HG02571 (cell line): ENCODE measurements around the gene IGLL5.
"Not testable (repeated sequence)": the region's sequence is repeated elsewhere in the genome, so short reads cannot be mapped to it uniquely, and the experiment has no call there.

Experiments used
- ATAC-seq: cut with Tn5 transposase; IDR thresholded peaks from one replicate; pipeline ENCODE4 v1.9.1; 2021; ENCODE audit warnings: mild to moderate bottlenecking, moderate library complexity; ENCODE audit not compliant: unreplicated experiment

The IGLL5 gene

DNA sequence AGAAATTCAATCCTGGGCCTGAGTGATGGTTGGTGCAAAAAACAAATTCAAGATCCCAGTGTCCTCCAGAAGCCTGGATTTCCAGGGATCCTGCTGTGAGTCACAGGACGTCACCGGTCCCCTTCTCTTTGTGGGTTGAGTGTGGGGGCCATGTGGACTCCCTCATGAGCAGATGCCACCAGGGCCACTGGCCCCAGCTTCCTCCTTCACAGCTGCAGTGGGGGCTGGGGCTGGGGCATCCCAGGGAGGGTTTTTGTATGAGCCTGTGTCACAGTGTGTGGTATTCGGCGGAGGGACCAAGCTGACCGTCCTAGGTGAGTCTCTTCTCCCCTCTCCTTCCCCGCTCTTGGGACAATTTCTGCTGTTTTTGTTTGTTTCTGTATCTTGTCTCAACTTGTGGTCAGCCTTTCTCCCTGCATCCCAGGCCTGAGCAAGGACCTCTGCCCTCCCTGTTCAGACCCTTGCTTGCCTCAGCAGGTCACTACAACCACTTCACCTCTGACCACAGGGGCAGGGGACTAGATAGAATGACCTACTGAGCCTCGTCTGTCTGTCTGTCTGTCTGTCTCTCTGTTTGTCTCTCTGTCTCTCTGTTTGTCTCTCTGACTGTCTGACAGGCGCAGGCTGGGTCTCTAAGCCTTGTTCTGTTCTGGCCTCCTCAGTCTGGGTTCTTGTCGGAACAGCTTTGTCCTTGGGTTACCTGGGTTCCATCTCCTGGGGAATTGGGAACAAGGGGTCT is 11.9 kb downstream of the IGLL5 start:
- ATAC-seq, result not testable (repeated sequence)

DNA sequence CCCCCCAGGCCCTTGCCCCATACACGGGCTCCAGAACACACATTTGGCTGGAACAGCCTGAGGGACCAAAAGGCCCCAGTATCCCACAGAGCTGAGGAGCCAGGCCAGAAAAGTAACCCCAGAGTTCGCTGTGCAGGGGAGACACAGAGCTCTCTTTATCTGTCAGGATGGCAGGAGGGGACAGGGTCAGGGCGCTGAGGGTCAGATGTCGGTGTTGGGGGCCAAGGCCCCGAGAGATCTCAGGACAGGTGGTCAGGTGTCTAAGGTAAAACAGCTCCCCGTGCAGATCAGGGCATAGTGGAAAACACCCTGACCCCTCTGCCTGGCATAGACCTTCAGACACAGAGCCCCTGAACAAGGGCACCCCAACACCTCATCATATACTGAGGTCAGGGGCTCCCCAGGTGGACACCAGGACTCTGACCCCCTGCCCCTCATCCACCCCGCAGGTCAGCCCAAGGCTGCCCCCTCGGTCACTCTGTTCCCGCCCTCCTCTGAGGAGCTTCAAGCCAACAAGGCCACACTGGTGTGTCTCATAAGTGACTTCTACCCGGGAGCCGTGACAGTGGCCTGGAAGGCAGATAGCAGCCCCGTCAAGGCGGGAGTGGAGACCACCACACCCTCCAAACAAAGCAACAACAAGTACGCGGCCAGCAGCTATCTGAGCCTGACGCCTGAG is 13.1 kb downstream of the IGLL5 start:
- ATAC-seq, result not testable (repeated sequence)

DNA sequence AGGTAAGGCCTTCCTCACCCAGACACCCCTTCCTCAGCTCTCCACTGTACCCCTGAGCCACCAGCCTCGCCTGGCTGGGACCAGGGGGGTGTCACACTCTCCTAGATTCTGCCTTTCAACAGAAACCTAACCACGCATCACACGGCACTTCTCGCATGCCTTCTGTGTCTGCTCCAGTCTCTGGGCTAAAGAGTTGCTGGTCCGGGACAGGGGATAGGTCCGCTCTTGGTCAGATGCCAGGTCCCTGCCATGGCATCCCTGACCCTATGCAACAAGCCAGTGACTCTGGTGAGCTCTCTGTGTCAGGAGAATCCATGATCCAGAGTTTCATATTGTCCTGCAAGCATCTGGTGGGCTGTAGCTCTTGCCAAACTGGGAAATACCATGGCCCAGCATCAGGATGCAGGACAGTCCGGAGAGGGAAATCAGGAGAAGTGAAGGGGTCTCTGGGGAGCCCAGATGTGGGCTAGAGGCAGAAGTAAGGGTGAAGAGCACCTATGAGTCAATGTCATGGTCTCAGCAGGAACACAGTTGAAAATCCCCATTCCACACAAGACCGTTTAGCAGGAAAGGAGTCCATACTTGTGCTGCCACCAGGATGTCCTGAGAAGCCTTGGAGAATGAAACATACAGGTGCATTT is 14.1 kb downstream of the IGLL5 start:
- ATAC-seq, result no peak

DNA sequence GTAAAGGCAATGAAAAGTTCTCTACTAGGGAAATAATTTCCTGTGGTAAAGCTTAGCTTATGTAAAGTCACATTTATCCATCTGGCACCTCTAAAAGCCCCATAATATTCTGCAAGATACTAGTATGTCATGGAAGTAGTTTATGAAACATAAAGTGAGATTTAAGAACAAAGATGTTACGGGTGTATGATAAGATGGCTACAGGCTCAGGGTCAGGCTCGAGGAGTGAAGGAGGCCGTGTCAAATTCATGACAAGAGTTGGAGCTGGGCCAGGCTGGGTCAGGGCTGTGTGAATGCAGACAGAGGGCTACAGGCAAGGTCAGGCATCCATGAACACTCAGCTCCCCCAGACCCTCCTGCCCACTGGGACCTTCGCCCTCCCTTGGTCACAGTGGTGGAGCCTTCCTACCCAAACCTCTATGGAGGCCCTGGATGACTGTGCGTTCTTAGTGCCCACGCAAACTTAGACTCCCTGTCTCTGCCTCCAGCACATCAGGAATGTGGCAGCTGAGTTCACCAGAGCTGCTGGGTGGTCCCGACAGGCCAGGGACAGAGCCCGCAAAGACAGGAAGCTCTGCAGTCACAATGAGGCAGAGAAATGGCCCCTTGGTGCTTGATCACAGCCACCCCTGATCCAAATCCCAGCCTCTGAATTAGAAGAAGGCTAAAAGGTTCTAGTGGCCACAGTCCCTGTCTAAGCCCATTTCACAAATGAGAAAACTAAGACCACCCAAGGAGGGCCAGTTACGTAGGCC is 14.8 kb downstream of the IGLL5 start:
- no peak for ATAC-seq

DNA sequence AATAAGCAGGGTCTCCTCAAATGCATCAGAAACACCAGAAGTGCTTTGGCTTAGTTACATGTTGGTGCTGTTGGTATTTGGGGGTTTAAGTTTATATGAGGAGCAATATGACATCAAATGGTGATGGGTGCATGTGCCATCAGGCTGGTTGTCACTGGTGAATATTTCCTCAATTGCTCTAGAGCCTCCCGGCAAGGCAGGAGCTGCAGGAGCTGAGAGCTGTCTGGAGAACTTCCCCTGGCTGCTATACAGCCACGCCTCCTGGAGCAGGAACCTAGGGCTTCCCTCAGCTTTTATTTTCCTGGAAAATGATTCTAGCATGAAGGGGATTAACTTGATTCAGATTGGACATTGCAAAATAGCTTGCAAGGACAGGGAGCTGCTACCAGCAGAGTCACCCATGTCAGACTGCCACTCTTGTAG is 15.8 kb downstream of the IGLL5 start:
- ATAC-seq, result no peak

DNA sequence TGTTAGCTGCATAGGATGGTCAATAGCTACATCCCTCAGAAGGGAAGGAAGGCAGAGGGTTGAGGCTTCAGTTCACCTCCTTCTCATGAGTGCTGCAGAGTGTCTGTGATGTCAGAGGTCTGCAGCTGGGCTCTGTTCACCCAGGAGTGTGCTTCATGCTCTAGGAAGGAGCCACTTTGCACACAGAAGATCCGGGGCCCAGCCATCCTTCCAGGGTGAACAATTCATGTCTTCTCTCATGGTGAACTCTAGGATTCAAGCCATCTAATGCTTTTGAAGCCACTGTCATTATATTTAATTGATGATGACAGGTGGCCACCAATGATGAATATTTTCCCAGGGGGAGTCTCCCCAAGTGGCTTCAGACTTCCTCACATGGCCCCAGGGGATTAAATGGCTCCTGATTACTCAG is 16.2 kb downstream of the IGLL5 start:
- not testable (repeated sequence) for ATAC-seq

DNA sequence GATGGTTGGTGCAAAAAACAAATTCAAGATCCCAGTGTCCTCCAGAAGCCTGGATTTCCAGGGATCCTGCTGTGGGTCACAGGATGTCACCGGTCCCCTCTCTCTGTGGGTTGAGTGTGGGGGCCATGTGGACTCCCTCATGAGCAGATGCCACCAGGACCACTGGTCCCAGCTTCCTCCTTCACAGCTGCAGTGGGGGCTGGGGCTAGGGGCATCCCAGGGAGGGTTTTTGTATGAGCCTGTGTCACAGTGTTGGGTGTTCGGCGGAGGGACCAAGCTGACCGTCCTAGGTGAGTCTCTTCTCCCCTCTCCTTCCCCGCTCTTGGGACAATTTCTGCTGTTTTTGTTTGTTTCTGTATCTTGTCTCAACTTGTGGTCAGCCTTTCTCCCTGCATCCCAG is 17.1 kb downstream of the IGLL5 start:
- not testable (repeated sequence) for ATAC-seq

DNA sequence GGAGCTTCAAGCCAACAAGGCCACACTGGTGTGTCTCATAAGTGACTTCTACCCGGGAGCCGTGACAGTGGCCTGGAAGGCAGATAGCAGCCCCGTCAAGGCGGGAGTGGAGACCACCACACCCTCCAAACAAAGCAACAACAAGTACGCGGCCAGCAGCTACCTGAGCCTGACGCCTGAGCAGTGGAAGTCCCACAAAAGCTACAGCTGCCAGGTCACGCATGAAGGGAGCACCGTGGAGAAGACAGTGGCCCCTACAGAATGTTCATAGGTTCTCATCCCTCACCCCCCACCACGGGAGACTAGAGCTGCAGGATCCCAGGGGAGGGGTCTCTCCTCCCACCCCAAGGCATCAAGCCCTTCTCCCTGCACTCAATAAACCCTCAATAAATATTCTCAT is 18.8 kb downstream of the IGLL5 start:
- ATAC-seq, result not testable (repeated sequence)

DNA sequence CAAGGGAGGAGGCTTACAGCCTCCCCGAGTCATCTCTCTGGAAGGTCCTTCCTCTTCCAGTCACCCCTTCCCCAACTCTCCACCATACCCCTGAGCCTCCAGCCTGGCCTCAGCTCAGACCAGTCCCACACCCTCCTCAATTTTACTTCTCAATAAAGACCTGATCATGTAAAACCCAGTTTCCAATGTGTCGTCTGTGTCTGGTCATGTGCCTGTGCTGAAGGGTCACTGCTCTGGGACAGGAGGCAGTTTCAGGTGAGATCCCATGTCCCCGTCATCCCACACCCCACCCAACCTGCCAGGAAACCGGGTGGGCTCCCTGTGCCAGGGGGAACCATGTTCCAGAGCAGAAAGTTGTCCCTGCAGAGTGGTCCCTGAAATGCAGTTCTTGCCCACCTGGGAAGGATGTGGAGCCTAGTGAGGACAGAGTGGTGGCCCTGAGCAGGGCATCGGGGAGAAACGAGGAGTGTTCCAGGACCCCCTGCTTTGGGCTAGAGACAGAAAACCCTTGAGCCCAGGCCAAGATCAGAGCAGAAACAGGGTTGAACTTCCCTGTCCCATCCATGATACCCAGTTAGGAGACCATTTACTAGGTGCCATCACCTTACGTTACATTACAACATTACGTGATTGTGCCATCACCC is 19.4 kb downstream of the IGLL5 start:
- no peak for ATAC-seq

DNA sequence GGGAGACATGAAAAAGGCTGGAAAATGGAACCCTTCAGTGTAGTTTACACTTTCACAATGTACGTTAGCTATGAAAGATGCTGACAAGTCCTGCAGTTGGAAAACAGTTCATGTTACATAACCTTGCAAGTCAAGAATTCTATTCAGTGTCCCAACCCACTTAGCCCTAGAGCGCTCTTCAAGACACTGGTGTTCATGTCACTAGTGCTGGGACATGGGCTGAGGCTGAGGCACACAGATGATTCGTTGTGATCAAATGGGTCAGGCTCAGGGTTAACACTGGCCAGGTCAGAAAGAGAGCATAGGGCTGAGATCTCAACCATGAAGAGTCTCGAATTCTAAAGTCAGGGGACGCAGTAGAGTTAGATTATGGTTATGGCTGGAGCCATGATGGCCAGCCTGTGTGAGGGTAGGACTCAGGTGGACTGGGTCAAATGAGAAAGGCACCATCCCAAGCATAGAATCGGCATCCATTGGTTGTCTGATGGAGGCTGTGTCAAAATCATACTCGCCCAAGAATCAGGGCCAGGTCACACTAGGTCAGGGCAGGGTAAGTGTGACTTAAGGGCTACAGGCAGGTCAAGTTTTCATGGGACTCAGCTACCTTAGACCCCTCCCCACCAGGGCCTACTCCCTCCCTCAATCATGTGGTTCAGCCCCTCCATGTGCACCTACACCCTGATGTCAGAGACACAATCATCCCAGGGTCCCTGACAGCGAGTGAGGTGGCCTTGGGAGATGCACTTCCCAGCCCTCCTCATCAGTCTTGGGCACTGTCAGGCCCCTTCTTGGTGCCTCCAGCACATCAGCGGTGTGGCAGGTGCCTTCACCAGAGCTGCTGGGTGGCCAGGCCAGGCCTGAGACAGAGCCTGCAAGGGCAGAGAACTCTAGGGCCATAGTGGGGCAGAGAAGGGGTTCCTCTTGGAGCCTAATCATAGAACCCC is 20.2 kb downstream of the IGLL5 start:
- ATAC-seq, result no peak

DNA sequence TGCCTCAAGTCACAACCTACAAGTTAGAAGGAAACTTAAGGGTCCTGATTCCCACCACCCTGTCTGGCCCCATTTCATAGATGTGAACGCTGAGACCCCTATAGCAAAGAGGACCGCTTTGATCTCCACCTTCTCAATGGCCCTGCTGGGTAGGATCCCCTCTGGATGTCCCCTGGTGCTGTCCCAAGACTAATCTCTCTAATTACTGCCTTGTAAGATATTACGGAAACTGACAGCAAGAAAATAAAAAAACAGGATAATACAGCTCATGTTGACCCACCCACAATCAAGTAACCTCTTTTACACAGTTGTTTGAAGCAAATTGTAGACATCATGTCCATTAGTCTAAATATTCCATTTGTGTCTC is 20.9 kb downstream of the IGLL5 start:
- ATAC-seq, result no peak

DNA sequence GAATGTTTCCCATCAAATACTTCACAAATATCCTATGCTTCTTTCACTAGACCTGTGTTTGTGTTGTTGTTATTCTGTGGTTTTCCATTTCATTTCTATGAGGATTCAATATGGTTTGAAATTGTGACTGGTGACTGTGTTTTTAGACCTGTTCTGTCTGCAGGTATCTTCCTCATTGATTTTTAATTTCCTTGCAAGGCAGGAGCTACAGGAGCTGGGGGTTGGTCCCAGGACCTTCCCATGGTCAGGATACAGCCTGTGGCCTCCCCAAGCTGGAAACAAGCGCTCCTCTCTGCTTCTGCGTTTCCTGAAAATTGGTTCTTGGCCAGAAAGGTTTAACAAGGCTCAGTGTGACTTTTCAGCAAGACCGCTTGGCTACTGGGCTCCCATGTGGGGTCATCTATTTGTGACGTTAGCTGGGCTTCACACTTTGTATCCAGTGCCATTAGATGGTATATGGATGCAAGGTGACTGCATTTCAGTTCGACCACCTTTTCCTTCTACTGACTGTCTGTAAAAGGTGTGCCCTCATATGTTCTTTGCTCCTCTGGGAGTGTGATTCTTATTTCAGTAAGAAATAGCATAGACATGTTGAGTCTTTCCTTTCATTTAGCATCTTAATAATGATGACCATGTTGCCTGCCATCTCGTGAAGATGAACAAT is 21.5 kb downstream of the IGLL5 start:
- no peak for ATAC-seq

DNA sequence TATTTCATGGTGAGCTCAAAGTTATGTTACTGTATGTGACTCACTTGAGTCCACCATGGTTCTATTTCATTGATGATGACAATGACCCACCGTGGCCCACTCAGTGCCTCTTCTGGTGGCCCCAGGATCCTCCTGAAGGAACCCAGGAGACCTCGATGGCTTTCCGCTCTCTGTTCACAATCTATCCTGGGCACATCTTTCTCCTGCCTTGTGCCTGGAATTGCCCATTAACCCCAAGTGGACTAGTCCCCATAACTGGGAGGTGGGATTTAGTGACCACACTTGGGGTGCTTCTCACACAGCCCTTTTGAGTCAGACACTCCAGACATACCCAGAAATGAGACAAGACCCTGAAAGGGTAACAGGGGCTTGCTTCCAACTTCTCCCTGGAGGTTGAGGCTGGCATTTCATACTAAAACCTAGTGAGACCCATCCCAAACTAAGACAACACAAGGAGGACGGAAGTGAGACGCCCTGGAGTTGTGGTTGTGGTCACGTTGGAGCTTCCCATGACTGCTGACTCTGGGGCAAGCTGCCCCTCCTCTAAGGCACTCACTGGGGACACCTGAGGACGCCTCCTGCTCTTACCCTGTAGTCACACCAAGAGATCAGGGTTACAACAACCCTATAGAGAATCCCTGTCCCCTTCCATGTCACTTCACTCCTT is 22.1 kb downstream of the IGLL5 start:
- ATAC-seq, result no peak

DNA sequence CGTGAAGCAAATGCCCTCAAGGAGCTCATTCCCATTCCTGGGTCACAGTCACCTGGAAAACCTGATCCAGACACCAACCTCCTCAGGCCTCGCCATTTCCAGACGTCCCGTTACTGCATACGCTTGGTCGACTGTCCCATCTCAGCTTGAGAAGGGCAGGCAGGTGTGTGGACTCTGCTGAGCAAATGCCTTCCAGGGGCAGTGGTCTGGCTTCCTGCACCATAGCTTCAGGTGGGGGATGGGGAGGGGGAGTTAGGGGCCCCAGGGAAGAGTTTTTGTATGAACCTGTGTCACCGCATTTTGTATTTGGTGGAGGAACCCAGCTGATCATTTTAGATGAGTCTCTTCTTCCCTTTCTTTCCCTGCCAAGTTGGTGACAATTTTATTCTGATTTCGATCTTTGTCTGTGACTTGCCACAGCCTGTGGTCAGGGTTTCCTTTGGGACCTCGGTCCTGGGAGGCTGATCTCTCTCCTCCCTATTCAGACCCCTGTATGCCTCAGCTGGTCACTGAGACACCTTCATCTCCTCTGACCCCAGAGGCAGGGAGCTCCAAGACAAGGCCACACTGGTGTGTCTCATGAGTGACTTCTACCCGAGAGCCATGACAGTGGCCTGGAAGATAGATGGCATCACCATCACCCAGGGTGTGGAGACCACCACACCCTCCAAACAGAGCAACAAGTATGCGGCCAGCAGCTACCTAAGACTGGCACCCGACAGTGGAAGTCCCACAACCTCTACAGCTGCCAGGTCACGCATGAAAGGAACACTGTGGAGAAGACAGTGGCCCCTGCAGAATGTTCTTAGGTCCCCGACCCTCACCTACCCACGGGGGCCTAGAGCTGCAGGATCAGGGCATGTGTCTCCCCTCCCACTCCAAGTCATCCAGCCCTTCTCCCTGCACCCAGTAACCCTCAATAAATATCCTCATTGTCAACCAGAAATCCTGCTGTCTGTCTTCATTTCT is 22.9 kb downstream of the IGLL5 start:
- ATAC-seq, result no peak

DNA sequence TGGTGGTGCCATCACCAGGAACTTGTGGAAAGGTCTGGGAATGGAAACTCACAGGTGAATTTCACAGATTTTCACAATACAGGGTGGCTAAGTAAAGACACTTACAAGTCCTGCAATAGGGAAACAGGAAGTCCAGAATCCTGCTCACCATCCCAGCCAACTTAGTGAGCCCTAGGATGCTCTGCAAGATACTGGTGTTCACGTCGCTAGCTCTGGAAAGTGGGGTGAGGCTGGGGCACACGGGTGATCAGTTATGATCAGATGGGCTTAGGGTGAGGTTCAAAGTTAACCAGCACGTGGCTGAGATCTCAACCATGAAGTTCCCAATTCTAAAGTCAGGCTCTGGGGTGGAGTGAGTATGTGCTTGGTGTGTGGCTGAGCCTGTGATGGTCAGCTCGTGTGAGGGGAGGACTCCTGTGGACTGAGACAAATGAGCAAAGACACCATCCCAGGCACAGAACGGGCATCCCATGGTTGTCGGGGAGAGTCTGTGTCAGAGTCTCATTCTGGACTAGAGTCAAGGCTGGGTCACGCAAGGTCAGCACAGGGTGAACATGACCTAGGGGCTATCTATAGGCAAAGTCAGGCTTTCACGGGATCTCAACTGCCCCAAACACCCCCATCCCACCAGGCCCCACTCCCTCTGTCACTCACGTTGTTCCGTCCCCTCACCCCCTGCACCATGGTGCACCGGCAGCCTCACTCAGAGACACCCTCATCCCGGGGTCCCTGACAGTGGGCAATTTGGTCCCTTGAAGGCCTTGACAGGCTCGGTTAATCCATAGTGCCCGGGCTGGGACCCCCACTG is 23.9 kb downstream of the IGLL5 start:
- no peak for ATAC-seq

DNA sequence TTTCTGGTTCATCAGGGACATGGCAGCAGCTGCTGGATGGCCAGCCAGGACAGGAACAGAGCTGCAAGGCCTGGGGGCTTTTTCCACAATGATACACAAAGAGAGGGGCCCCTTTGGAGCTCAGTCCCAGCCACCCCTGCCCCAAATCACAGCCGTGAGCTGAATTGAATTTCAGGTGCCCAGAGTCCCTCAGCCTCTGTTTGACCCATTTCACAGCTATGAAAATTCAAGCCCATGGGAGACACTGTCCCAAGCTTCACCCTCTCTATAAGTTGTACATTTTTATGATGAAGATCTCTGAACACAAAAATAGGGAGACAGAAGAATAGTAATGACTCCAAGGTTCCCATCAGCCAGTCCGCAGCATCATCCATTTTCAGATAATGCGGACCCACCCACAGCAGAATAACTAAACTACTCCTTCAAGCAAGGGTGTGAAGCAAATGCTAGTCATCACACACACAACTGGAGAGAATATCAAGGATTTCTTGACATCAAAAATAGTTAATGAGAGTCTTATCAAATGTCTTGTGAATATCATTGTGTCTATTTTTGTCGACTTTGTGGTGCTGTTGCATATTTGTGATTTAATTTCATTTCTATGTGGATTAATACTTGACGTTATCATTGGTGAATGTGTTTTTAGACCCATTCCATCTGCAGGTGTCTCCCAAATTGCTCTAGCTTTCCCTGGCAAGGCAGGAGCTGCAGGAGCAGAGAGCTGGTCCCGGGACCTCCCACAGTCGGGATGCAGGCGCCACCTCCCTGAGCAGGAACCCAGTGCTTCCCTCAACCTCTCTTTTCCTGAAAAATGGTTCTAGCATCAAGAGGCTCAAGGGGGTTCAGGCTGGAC is 24.7 kb downstream of the IGLL5 start:
- ATAC-seq, result no peak
